ENCODE results near the gene PTDSS2. TPM values are rescaled to one million over a fixed set of nuclear protein-coding genes. Genes with fewer than 3 reads are reported as not detected.

PTDSS2 gene
- total and polyA plus RNA-seq, 2 of the 4 experiments (the other 2 are of a cell fraction) = 23.5 to 26.6 TPM

DNA sequence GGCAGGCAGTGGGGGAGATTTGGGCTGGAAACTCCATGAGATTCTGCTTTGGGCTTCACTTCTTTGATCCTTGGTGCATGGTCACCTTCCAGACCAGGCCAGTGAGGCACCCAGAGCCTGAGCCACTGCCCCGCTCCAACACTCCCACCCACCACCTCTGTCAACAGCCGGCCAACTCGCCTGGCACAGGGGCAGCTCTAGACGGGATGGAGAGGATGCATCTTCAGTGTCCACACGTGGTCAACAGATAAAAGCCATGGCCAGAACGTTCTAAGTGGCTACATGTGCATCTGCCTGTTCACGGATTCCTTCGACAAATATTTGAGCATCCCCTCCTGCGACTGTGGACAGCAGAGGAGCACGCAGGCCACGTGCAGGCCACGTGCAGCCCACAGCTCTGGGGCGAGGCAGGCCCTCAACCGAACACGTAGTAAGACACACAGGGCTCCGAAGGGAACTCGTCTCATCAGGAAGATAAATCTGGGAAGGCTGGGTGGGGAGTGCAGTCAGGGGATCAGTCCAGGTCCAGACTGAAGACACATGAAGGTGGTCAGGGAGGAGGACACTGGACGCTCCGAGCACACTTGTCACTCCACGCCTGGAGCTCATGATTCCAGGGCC lies 88.5 kb downstream of the PTDSS2 start:
- 88% methylated on average over 15 of the region's 20 CpGs; no CpG with 5 or more reads in 1 of the 2 experiments for WGBS, 2 experiments (ENCODE audit: extremely low coverage in 2 of 2, insufficient read length in 1 of 2)
- H4K8ac ChIP-seq (ENCODE audit: low read depth in 2 of 2, low read length in 2 of 2) = no peak overlapping the region
- H2AK9ac ChIP-seq (replicated peaks; ENCODE audit: low read depth, low read length, poor library complexity) = peak overlapping the region; percentile 61
- H3K9me3 ChIP-seq (ENCODE audit: control insufficient read depth, insufficient read depth, low read length) = no peaks in the 10 kb centered on the region
- H4K5ac ChIP-seq (ENCODE audit: low read depth, low read length) = no peak overlapping the region
- no peak for DNase-seq
- peaks cover 13% of the 10 kb centered on the region for H4K20me1 ChIP-seq (ENCODE audit: insufficient read depth, low read length)
- BruUV-seq (replicated peaks) = no TSS peak
- H3K4me2 ChIP-seq (ENCODE audit: low read depth, low read length) = no peak overlapping the region
- H2BK15ac ChIP-seq (ENCODE audit: low read depth, low read length) = no peak overlapping the region
- H3K18ac ChIP-seq (ENCODE audit: low read depth, low read length) = no peak overlapping the region
- CTCF ChIA-PET = no interaction called here
- no peak overlapping the region for H4K91ac ChIP-seq (ENCODE audit: insufficient read depth, low read depth, low read length)
- intact Hi-C loops (cut with micrococcal nuclease) = no loop called here
- H3K9ac ChIP-seq (ENCODE audit: low read depth, low read length) = no peak overlapping the region
- in situ Hi-C loops (cut with MboI; ENCODE audit: low sequenced_read_pairs) = no loop called here
- no peaks in the 10 kb centered on the region for H3K27me3 ChIP-seq (ENCODE audit: control insufficient read depth, insufficient read depth, low read length)
- no peak overlapping the region for H2BK5ac ChIP-seq (ENCODE audit: low read depth, low read length, poor library complexity, severe bottlenecking)
- peaks cover 3% of the 10 kb centered on the region; the same call in 1 of the 2 replicates for H3K36me3 ChIP-seq (ENCODE audit: control insufficient read depth, insufficient read depth, low read length)
- H2AK5ac ChIP-seq (ENCODE audit: low read depth, low read length) = no peak overlapping the region
- H3K4me3 ChIP-seq (ENCODE audit: insufficient read depth, low read depth, low read length) = no peak overlapping the region
- no peak overlapping the region for H2AFZ ChIP-seq (replicated peaks; ENCODE audit: low read length, poor library complexity)
- H3K56ac ChIP-seq (ENCODE audit: extremely low read depth, insufficient read depth, low read length) = no peak overlapping the region
- no peak overlapping the region for H3K4ac ChIP-seq (ENCODE audit: low read depth, low read length)
- H3K9me1 ChIP-seq (ENCODE audit: insufficient read depth, low read length) = peaks cover 3% of the 10 kb centered on the region; the same call in 1 of the 2 replicates
- no peak for ATAC-seq (ENCODE audit: low read depth)
- POLR2A ChIA-PET (ENCODE audit: unreplicated experiment) = no interaction called here
- no peak overlapping the region for H3K14ac ChIP-seq (replicated peaks; ENCODE audit: low read depth, low read length)
- H3K23ac ChIP-seq (ENCODE audit: low read depth, low read length) = no peak overlapping the region
- dilution Hi-C loops (cut with HindIII; ENCODE audit: low sequenced_read_pairs, unreplicated experiment) = no loop called here
- peaks cover 3 to 16% of the 10 kb centered on the region in 2 experiments; a peak in 2 of 4 replicates for H3K79me1 ChIP-seq (ENCODE audit: low read depth in 1 of 2, low read length in 2 of 2)
- no peak for TF ChIP-seq SMC3 (IDR thresholded peaks at IDR 0.05; ENCODE audit: low read depth, low read length)
- no peak for TF ChIP-seq RCOR1 (IDR thresholded peaks at IDR 0.05; ENCODE audit: insufficient replicate concordance, low read length)
- TF ChIP-seq RFX5 (IDR thresholded peaks at IDR 0.05; ENCODE audit: low read depth, low read length) = no peak
- TF ChIP-seq BHLHE40 (IDR thresholded peaks at IDR 0.05; ENCODE audit: low read depth, low read length) = no peak
- TF ChIP-seq POLR2A (IDR thresholded peaks at IDR 0.05; ENCODE audit: low read depth, low read length) = no peak
- TF ChIP-seq FOS (IDR thresholded peaks at IDR 0.05; ENCODE audit: low read depth, low read length) = no peak
- no peak for TF ChIP-seq RAD21 (IDR thresholded peaks at IDR 0.05; ENCODE audit: low read length)
- TF ChIP-seq CEBPB (IDR thresholded peaks at IDR 0.05; ENCODE audit: low read depth, low read length) = no peak
- TF ChIP-seq NFE2L2 (IDR thresholded peaks at IDR 0.05; ENCODE audit: low read depth, low read length) = no peak
- no peak for TF ChIP-seq MAFK (IDR thresholded peaks at IDR 0.05; ENCODE audit: low read depth, low read length)
- TF ChIP-seq MXI1 (IDR thresholded peaks at IDR 0.05; ENCODE audit: borderline replicate concordance, low read depth, low read length) = no peak
- TF ChIP-seq CHD1 (IDR thresholded peaks at IDR 0.05; ENCODE audit: low read depth, low read length) = no peak
- TF ChIP-seq, protein P1, sequence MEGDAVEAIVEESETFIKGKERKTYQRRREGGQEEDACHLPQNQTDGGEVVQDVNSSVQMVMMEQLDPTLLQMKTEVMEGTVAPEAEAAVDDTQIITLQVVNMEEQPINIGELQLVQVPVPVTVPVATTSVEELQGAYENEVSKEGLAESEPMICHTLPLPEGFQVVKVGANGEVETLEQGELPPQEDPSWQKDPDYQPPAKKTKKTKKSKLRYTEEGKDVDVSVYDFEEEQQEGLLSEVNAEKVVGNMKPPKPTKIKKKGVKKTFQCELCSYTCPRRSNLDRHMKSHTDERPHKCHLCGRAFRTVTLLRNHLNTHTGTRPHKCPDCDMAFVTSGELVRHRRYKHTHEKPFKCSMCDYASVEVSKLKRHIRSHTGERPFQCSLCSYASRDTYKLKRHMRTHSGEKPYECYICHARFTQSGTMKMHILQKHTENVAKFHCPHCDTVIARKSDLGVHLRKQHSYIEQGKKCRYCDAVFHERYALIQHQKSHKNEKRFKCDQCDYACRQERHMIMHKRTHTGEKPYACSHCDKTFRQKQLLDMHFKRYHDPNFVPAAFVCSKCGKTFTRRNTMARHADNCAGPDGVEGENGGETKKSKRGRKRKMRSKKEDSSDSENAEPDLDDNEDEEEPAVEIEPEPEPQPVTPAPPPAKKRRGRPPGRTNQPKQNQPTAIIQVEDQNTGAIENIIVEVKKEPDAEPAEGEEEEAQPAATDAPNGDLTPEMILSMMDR (conservative IDR thresholded peaks at IDR 0.05; ENCODE audit: low read depth, low read length) = no peak
- TF ChIP-seq, protein P2, sequence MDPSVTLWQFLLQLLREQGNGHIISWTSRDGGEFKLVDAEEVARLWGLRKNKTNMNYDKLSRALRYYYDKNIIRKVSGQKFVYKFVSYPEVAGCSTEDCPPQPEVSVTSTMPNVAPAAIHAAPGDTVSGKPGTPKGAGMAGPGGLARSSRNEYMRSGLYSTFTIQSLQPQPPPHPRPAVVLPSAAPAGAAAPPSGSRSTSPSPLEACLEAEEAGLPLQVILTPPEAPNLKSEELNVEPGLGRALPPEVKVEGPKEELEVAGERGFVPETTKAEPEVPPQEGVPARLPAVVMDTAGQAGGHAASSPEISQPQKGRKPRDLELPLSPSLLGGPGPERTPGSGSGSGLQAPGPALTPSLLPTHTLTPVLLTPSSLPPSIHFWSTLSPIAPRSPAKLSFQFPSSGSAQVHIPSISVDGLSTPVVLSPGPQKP (IDR thresholded peaks at IDR 0.05; ENCODE audit: borderline replicate concordance, low read depth, low read length) = no peak
- no peak for TF ChIP-seq MAZ (IDR thresholded peaks at IDR 0.05; ENCODE audit: borderline replicate concordance, low read depth, low read length)
- TF ChIP-seq, protein P3, sequence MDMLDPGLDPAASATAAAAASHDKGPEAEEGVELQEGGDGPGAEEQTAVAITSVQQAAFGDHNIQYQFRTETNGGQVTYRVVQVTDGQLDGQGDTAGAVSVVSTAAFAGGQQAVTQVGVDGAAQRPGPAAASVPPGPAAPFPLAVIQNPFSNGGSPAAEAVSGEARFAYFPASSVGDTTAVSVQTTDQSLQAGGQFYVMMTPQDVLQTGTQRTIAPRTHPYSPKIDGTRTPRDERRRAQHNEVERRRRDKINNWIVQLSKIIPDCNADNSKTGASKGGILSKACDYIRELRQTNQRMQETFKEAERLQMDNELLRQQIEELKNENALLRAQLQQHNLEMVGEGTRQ (IDR thresholded peaks at IDR 0.05; ENCODE audit: low read depth, low read length) = no peak
- H3K27ac ChIP-seq (ENCODE audit: insufficient read depth, low read length) = no peak overlapping the region
- no peak overlapping the region for H2BK20ac ChIP-seq (ENCODE audit: low read depth, low read length)
- H2BK120ac ChIP-seq (ENCODE audit: low read depth, low read length) = no peak overlapping the region
- H3K4me1 ChIP-seq (ENCODE audit: control insufficient read depth, insufficient read depth, low read length) = peaks cover 16% of the 10 kb centered on the region
